Fibroblast of lung (primary cell): ENCODE measurements around the gene COL19A1. TPM values are rescaled to one million over a fixed set of nuclear protein-coding genes. Genes with fewer than 3 reads are reported as not detected.

Source experiments
- DNase-seq, 2 donors: peaks; one replicate each; pipeline versions ENCODE4 v3.0.0 to v3.0.0-alpha.2; 2010; ENCODE audit warnings: low read depth in 2 of 2
- H2AFZ ChIP-seq: 2 replicates; pipeline ENCODE4 v1.5.1; 2012; ENCODE audit warnings: low read length, control low read depth, inconsistent platforms
- H3K27ac ChIP-seq: 2 replicates; pipeline ENCODE4 v1.5.1; 2011; ENCODE audit warnings: low read length, control low read depth; ENCODE audit not compliant: insufficient read depth
- H3K27me3 ChIP-seq: 2 replicates; pipeline ENCODE4 v1.5.1; 2011; ENCODE audit warnings: mild to moderate bottlenecking, low read length; ENCODE audit not compliant: control insufficient read depth, insufficient read depth
- H3K36me3 ChIP-seq: 2 replicates; pipeline ENCODE4 v1.5.1; 2011; ENCODE audit warnings: low read length; ENCODE audit not compliant: control insufficient read depth, insufficient read depth
- H3K4me1 ChIP-seq: 2 replicates; pipeline ENCODE4 v1.5.1; 2011; ENCODE audit warnings: low read length; ENCODE audit not compliant: control insufficient read depth, insufficient read depth; ENCODE audit errors: extremely low read depth
- H3K4me2 ChIP-seq: 2 replicates; pipeline ENCODE4 v1.5.1; 2011; ENCODE audit warnings: low read length, control low read depth; ENCODE audit not compliant: insufficient read depth; ENCODE audit errors: extremely low read depth
- H3K4me3 ChIP-seq, 4 experiments: fragments of 200-600 bp in 1 of 4; sonication (generic) in 1 of 4; replicated peaks in 1 of 4; 2 replicates each; pipeline ENCODE4 v1.5.1; 2011 to 2016; ENCODE audit warnings: low read length in 4 of 4, low read depth in 3 of 4, mild to moderate bottlenecking in 3 of 4, control low read depth in 2 of 4, inconsistent platforms in 1 of 4, mixed read lengths in 1 of 4; ENCODE audit not compliant: insufficient read depth in 1 of 4; ENCODE audit errors: control extremely low read depth in 1 of 4
- H3K79me2 ChIP-seq: 2 replicates; pipeline ENCODE4 v1.5.1; 2012; ENCODE audit warnings: mild to moderate bottlenecking, low read length, inconsistent platforms; ENCODE audit not compliant: control insufficient read depth, insufficient read depth
- H3K9ac ChIP-seq: 2 replicates; pipeline ENCODE4 v1.5.1; 2011; ENCODE audit warnings: mild to moderate bottlenecking, low read length, control low read depth; ENCODE audit not compliant: insufficient read depth
- H3K9me3 ChIP-seq: 2 replicates; pipeline ENCODE4 v1.5.1; 2012; ENCODE audit warnings: low read depth, low read length; ENCODE audit not compliant: control insufficient read depth, insufficient read depth
- H4K20me1 ChIP-seq: 2 replicates; pipeline ENCODE4 v1.5.1; 2011; ENCODE audit warnings: low read length; ENCODE audit not compliant: control insufficient read depth, insufficient read depth; ENCODE audit errors: extremely low read depth
- EZH2 ChIP-seq: IDR thresholded peaks from 2 replicates; pipeline ENCODE4 v1.5.1; 2012; ENCODE audit warnings: low read length, control low read depth, mild to moderate bottlenecking; ENCODE audit errors: missing control alignments
- polyA plus RNA-seq, 2 donors: library from polyadenylated mRNA; depleted of rRNA in 1 of 2; stranded (reverse) in 1 of 2; unstranded in 1 of 2; fragments of >200 nt; gene quantifications; 2 replicates each; pipeline ENCODE4 v1.2.1, GENCODE V29; 2011 to 2012; ENCODE audit warnings: missing spikeins in 1 of 2
- total RNA-seq: library from RNA; depleted of rRNA; stranded (reverse); fragments of >200 nt; gene quantifications from 2 replicates; pipeline ENCODE4 v1.2.1, GENCODE V29; 2014
- TF ChIP-seq, protein P1 (sequence below), 2 donors: IDR thresholded peaks in 1 of 2; conservative IDR thresholded peaks in 1 of 2; 1 replicate in 1 of 2; 2 replicates in 1 of 2; pipeline ENCODE4 v1.5.1; 2011 to 2012; ENCODE audit warnings: low read length in 2 of 2, control low read depth in 1 of 2, inconsistent platforms in 1 of 2, low read depth in 1 of 2, mild to moderate bottlenecking in 1 of 2

COL19A1 gene
- total and polyA plus RNA-seq, 2 donors (not counting 1 experiment from before 2014, with no cell fraction given), result 0.01 TPM; not detected in 1

DNA sequence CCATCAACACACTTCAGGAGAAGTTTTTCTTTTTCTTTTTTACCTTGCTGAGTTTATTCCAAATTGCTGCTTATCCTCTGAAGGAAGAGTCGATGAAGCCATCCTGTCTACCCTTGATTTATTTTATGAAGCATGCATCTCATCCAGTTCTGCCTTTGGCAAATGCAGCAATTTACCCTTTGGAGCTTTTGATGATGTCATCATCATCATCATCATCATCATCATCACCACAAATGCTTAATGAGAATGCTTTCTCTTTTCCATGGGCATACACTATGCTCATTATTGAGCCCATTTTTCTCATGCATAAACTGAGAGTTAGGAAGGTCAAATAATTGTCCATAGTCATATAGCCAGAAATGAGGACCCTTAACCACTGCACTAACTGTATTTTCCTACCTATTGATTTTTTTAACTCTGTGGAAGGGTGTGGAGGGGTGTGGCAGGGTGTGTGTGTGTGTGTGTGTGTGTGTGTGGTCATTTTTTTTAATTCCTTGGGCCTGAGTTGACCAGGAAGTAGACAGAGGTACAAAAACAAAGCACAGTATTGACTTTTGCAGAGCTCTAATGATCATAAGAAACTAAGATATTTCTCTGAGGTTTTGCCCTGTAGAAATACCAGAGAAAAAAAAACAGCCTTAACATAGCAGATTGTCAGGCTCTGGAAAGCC, 353.7 kb downstream of the COL19A1 start:
- H3K9ac ChIP-seq, result no peak overlapping the region
- no peak overlapping the region for H3K4me3 ChIP-seq
- H3K36me3 ChIP-seq, result no peaks in the 10 kb centered on the region
- no peak for TF ChIP-seq EZH2
- TF ChIP-seq, protein P1, sequence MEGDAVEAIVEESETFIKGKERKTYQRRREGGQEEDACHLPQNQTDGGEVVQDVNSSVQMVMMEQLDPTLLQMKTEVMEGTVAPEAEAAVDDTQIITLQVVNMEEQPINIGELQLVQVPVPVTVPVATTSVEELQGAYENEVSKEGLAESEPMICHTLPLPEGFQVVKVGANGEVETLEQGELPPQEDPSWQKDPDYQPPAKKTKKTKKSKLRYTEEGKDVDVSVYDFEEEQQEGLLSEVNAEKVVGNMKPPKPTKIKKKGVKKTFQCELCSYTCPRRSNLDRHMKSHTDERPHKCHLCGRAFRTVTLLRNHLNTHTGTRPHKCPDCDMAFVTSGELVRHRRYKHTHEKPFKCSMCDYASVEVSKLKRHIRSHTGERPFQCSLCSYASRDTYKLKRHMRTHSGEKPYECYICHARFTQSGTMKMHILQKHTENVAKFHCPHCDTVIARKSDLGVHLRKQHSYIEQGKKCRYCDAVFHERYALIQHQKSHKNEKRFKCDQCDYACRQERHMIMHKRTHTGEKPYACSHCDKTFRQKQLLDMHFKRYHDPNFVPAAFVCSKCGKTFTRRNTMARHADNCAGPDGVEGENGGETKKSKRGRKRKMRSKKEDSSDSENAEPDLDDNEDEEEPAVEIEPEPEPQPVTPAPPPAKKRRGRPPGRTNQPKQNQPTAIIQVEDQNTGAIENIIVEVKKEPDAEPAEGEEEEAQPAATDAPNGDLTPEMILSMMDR (conservative IDR thresholded peaks at IDR 0.05 in 1 of 2, IDR thresholded peaks at IDR 0.05 in 1 of 2; ENCODE audit: low read depth in 1 of 2, low read length in 2 of 2), result no peak
- no peaks in the 10 kb centered on the region for H4K20me1 ChIP-seq
- H3K9me3 ChIP-seq, result no peaks in the 10 kb centered on the region
- H2AFZ ChIP-seq, result no peak overlapping the region
- DNase-seq, result no peak
- no peaks in the 10 kb centered on the region for H3K4me1 ChIP-seq
- no peak overlapping the region for H3K27ac ChIP-seq
- no peak overlapping the region for H3K4me2 ChIP-seq
- H3K79me2 ChIP-seq, result no peaks in the 10 kb centered on the region
- no peaks in the 10 kb centered on the region for H3K27me3 ChIP-seq

DNA sequence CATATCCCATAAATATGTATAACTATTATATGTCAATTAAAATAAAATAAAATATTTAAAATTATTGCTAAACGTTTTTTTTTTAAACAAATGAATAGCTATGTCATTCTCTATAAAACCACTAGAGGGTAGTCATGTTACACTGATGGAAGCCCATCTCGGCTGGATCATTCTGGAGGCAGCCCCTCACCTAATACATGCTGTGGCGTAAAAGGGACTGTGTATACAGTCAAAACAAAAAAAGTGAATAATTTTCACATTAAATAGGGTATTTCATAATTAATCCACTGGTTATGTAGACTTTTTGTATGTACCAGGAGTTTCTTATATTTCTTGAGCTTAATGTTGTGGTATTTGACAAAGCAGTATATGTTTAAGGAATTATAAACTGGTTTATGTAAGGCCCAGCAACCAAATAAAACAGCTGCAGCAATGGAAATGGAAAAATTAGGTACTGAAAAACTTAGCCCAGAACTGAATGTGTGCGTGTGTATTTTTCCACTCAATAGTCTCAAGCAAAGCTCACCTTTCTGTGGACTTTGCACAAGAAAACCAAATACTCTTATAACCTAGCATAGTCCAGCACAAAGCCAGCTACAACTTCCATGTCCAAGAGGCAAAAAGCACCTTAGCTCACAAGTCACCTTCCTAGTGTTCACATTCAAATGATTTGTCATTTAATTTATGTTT, 354.8 kb downstream of the COL19A1 start:
- TF ChIP-seq, protein P1 (conservative IDR thresholded peaks at IDR 0.05 in 1 of 2, IDR thresholded peaks at IDR 0.05 in 1 of 2; ENCODE audit: low read depth in 1 of 2, low read length in 2 of 2), result peak; percentile 49 to 56
- no peak for TF ChIP-seq EZH2
- H4K20me1 ChIP-seq, result no peaks in the 10 kb centered on the region
- no peak overlapping the region for H3K4me2 ChIP-seq
- no peak overlapping the region for H3K9ac ChIP-seq
- H3K36me3 ChIP-seq, result no peaks in the 10 kb centered on the region
- H3K27me3 ChIP-seq, result no peaks in the 10 kb centered on the region
- no peaks in the 10 kb centered on the region for H3K4me1 ChIP-seq
- no peaks in the 10 kb centered on the region for H3K9me3 ChIP-seq
- no peak overlapping the region for H2AFZ ChIP-seq
- no peak overlapping the region for H3K27ac ChIP-seq
- H3K79me2 ChIP-seq, result no peaks in the 10 kb centered on the region
- no peak overlapping the region for H3K4me3 ChIP-seq
- DNase-seq, result peak; percentile 14 to 53

DNA sequence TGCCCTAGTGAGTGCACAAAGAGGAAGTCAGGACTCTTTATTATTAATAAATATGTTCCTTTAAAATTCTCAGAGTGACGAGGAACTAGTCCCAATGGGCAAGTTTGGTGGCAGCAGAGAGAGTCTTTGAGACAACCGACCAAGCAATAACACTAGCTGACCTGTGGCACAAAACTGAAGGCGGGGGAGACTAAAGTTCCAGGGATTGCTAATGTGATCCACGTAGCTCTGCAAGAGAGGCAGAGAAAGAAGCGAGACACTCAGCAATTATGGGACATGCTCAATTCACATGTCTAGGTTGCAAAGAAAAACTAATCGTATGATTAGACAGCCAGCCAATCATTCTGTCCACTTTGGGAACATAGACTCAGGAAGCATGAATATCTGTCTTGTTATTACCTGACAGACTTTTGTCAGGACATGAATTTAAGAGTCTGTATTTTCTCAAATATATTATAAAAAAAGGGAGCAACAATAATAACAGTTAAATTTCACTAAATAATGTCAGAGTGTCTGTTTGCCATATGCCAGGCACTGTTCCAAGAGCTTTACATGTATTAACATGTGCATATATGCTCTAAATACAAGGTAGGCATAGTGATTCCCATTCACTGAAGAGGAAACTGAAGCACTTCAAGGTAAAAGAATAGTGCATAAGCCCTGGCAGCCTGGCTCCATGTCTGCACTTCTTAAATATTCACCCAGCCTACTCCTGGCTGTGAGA, 355.5 kb downstream of the COL19A1 start:
- no peak for DNase-seq
- Histone ChIP-seq H3K4me3 (no peak overlapping the region), H3K36me3 (no peaks in the 10 kb centered on the region), H2AFZ (no peak overlapping the region), H4K20me1 (no peaks in the 10 kb centered on the region), H3K27ac (no peak overlapping the region), H3K4me1 (no peaks in the 10 kb centered on the region), H3K27me3 (no peaks in the 10 kb centered on the region), H3K79me2 (no peaks in the 10 kb centered on the region), H3K9me3 (no peaks in the 10 kb centered on the region), H3K4me2 (no peak overlapping the region), H3K9ac (no peak overlapping the region)
- TF ChIP-seq EZH2, result no peak
- TF ChIP-seq, protein P1 (conservative IDR thresholded peaks at IDR 0.05 in 1 of 2, IDR thresholded peaks at IDR 0.05 in 1 of 2; ENCODE audit: low read depth in 1 of 2, low read length in 2 of 2), result no peak
